Measurements from ENCODE around the gene TEAD4.

- no peak for TF ChIP-seq CTCF (IDR thresholded peaks at IDR 0.05)
- no peak for TF ChIP-seq POLR2A (IDR thresholded peaks at IDR 0.05)
Measured at GRCh38 chr12:3028108-3028507, 68.9 kb downstream of the TEAD4 start.
